ENCODE measurements around the gene SULT1E1. TPM values are rescaled to one million over a fixed set of nuclear protein-coding genes. Genes with fewer than 3 reads are reported as not detected.
A peak's percentile ranks its signal among the peaks of the same experiment; 100 is the strongest.

SULT1E1 gene
- total RNA-seq (not detected), polyA plus RNA-seq (not detected)
- long read RNA-seq, donor 1, partial matches to known transcripts = 0 of 1 reads
- long read RNA-seq, donor 1, other reads (novel, unspliced or antisense) = 0 of 1 reads
- long read RNA-seq, donor 2, partial matches to known transcripts = 0 of 3 reads
- long read RNA-seq, donor 2, other reads (novel, unspliced or antisense) = 0 of 3 reads

- WGBS, 5 donors = 28 to 59% (median 41%) methylated on average over 1 of the region's 1 CpG
- no peaks in the 10 kb centered on the region for H3K9me3 ChIP-seq
- intact Hi-C loops (cut with DNase I; ENCODE audit: low total_unique reads) = no loop called here
- no peaks in the 10 kb centered on the region for H3K27me3 ChIP-seq (replicated peaks in 1 of 7)
- H3K27ac ChIP-seq = no peak within 1 kb of the TSS
- H3K36me3 ChIP-seq = no peaks in the 10 kb centered on the region
- no peaks in the 10 kb centered on the region for H3K4me1 ChIP-seq
- TF ChIP-seq, protein P1, sequence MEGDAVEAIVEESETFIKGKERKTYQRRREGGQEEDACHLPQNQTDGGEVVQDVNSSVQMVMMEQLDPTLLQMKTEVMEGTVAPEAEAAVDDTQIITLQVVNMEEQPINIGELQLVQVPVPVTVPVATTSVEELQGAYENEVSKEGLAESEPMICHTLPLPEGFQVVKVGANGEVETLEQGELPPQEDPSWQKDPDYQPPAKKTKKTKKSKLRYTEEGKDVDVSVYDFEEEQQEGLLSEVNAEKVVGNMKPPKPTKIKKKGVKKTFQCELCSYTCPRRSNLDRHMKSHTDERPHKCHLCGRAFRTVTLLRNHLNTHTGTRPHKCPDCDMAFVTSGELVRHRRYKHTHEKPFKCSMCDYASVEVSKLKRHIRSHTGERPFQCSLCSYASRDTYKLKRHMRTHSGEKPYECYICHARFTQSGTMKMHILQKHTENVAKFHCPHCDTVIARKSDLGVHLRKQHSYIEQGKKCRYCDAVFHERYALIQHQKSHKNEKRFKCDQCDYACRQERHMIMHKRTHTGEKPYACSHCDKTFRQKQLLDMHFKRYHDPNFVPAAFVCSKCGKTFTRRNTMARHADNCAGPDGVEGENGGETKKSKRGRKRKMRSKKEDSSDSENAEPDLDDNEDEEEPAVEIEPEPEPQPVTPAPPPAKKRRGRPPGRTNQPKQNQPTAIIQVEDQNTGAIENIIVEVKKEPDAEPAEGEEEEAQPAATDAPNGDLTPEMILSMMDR (IDR thresholded peaks at IDR 0.05 in 8 of 11, conservative IDR thresholded peaks at IDR 0.05 in 3 of 11) = no peak
- TF ChIP-seq POLR2AphosphoS5 (IDR thresholded peaks at IDR 0.05) (no peak), POLR2A (IDR thresholded peaks at IDR 0.05) (no peak)
- H3K4me3 ChIP-seq = no peak within 1 kb of the TSS
- DNase-seq = no peak
Observed at GRCh38 chr4:69860052-69860451, at the start of gene SULT1E1. Gene SULT1E1, minus strand, starts transcription at chr4:69860145. Its CDS starts 2,501 bp downstream, at chr4:69857644.

DNA sequence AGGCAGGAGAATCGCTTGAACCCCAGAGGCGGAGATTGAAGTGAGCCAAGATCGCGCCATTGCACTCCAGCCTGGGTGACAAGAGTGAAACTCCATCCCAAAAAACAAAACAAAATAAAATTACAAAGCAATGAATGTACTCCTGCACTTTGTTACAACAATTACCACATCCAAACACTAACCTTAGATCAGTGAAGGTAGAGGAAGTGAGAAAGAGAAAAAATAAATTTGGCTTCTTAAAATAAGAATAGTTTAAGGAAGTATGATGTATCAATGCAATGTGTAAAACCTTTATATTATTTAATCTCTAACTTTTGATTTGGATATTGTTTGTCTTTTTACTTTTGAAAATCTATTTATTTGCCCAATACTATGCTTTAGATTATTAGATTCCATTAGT lies 49.2 kb upstream of the SULT1E1 start:
- intact Hi-C loops (cut with DNase I; ENCODE audit: low total_unique reads) = no loop called here
- no peaks in the 10 kb centered on the region for H3K27me3 ChIP-seq (replicated peaks in 1 of 7)
- H3K36me3 ChIP-seq = no peaks in the 10 kb centered on the region
- no peak for TF ChIP-seq POLR2A (IDR thresholded peaks at IDR 0.05)
- TF ChIP-seq, protein P1 (IDR thresholded peaks at IDR 0.05 in 8 of 11, conservative IDR thresholded peaks at IDR 0.05 in 3 of 11) = no peak
- no peak for TF ChIP-seq POLR2AphosphoS5 (IDR thresholded peaks at IDR 0.05)
- H3K4me3 ChIP-seq = no peak overlapping the region
- H3K9me3 ChIP-seq = no peaks in the 10 kb centered on the region
- no peaks in the 10 kb centered on the region for H3K4me1 ChIP-seq
- WGBS, 5 donors = 91 to 99% (median 96%) methylated on average over 4 of the region's 4 CpGs
- DNase-seq = no peak
- no peak overlapping the region for H3K27ac ChIP-seq

GRCh38 chr4:69907151-69907550 lies 47.2 kb upstream of the SULT1E1 start:
- no peaks in the 10 kb centered on the region for H3K4me1 ChIP-seq
- intact Hi-C loops (cut with DNase I; ENCODE audit: low total_unique reads) = no loop called here
- 41 to 62% (median 48%) methylated on average over 1 of the region's 1 CpG for WGBS, 5 donors
- TF ChIP-seq POLR2AphosphoS5 (IDR thresholded peaks at IDR 0.05) (no peak), POLR2A (IDR thresholded peaks at IDR 0.05) (no peak)
- TF ChIP-seq, protein P1 (IDR thresholded peaks at IDR 0.05 in 8 of 11, conservative IDR thresholded peaks at IDR 0.05 in 3 of 11) = no peak
- H3K27ac ChIP-seq = no peak overlapping the region
- H3K9me3 ChIP-seq = no peaks in the 10 kb centered on the region
- no peak for DNase-seq
- no peaks in the 10 kb centered on the region for H3K27me3 ChIP-seq (replicated peaks in 1 of 7)
- no peaks in the 10 kb centered on the region for H3K36me3 ChIP-seq
- no peak overlapping the region for H3K4me3 ChIP-seq

DNA sequence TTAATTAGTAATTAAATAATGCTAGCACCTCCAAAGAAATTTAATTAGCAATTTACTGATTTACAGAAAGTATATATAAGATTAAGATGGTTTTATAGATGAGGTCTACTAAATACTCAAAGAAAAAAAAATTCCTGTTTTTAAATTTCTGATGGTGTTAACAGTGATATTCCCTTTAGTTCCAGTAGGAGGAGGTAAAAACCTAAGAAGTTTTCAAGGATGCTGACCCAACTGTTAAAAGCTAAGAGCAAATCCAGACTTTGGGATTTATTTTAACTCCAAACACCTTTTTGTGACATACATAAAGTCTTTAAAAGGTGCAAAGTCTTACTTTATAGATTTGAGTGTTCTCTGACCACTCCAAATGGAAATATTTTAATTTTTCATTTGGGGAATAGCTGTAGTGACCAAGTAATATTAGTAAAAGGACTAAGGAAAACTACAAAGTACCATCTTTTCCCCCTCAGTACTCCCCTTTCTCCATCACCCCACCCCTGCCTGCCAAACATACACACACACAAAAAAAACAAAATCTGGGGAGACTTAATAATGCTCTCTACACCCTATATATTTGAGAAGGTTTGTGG lies 36.7 kb upstream of the SULT1E1 start:
- DNase-seq = no peak
- H3K4me1 ChIP-seq = no peaks in the 10 kb centered on the region
- no peaks in the 10 kb centered on the region for H3K36me3 ChIP-seq
- no peak overlapping the region for H3K27ac ChIP-seq
- intact Hi-C loops (cut with DNase I; ENCODE audit: low total_unique reads) = no loop called here
- TF ChIP-seq, protein P1 (IDR thresholded peaks at IDR 0.05 in 8 of 11, conservative IDR thresholded peaks at IDR 0.05 in 3 of 11) = peak in 2 of 11 experiments; percentile 13 to 26
- TF ChIP-seq POLR2A (IDR thresholded peaks at IDR 0.05) = no peak
- no peak for TF ChIP-seq POLR2AphosphoS5 (IDR thresholded peaks at IDR 0.05)
- H3K9me3 ChIP-seq = no peaks in the 10 kb centered on the region
- H3K4me3 ChIP-seq = no peak overlapping the region
- no peaks in the 10 kb centered on the region for H3K27me3 ChIP-seq (replicated peaks in 1 of 7)

Measured in spleen (tissue), 13 donors.